AML-193 (cell line): ENCODE measurements around the gene CDK5.
A peak's percentile ranks its signal among the peaks of the same experiment; 100 is the strongest.
"Not testable (repeated sequence)": the region's sequence is repeated elsewhere in the genome, so short reads cannot be mapped to it uniquely, and the experiment has no call there.

ENCODE experiments used
- DNase-seq, 2 experiments: peaks; one replicate each; lab custom pipeline; 2025; lab: John Stamatoyannopoulos, UW

CDK5 gene

DNA sequence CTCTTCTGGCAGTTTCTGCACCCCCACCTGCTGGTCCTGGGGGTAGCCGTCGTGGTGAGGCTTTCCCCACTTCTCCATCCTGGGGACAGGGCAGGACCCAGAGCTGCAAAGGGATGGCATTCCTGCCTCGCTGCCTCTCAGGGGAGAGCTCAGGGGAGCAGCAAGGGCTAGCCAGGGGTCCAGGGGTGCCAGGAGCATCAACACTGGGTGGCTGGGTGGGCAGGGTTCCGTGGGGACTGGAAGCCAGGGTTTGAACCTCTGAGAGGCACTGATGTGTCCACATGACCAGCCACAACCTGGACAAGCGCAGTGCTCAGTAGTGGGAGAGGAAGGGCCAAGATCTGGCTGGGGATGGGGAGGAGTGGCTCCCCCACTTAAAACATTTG is 23.8 kb downstream of the CDK5 start:
- no peak for DNase-seq

DNA sequence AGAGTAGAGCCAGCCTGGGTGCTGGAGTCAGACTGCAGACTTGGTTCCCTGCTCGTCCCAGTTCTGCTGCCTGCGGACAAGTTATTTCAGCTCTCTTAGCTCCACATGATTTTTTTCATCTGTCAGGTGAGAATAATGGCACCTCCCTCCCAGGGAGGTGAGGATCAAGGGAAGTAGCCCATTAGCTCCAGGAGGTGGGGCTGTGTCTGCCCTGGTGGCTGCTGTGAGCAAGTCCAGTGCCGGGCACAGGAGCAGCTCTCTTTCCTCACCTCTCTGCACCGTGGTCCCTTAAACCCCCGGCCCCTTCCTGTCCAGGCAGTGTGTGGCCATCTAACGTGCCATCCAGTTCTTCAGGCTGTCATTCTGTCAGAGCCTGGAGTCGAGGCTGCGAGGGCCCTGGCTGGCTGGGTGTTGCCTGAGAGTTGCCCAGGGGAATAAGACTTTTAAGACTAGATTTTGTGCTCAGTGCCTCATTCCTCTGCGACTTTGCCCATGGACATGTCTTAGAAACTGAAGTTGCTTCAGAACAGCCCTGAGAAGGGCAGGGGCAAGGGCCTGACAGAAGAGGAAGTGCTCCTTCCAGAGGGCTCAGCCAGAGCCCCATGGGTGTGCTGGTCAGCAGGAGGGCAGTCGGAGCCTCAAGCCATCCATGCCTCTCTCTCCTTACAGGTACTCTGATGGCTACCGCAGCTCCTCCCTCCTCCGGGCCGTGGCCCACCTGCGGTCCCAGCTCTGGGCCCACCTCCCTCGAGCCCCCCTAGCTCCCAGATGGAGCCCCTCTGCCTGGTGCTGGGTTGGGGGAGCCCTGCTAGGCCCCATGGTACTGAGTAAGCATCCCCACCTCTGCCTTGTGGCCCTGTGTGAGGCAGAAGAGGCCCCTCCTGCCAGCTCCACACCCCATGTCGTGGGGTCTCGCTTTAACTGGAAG is 24.5 kb downstream of the CDK5 start:
- peak in 1 of 2 experiments; percentile 2 for DNase-seq

DNA sequence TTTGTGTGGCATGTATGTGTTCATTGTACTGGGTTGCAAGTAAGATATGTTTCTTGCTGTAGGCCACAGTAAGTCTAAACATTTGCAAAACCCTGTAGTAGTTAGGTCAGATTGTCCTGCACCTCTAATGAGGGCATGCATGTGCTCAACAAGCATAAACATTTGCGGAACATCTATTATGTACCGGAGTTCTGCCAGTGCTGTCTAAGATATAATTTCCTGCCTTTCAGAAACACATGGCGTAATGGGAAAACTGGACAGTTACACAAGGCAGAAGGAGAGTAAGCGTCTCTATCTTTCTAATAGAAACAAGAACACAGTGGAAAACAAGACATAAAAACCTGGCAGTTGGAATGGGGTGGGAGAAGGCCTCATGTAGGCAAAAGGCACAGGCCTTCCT is 26.7 kb downstream of the CDK5 start:
- no peak for DNase-seq

DNA sequence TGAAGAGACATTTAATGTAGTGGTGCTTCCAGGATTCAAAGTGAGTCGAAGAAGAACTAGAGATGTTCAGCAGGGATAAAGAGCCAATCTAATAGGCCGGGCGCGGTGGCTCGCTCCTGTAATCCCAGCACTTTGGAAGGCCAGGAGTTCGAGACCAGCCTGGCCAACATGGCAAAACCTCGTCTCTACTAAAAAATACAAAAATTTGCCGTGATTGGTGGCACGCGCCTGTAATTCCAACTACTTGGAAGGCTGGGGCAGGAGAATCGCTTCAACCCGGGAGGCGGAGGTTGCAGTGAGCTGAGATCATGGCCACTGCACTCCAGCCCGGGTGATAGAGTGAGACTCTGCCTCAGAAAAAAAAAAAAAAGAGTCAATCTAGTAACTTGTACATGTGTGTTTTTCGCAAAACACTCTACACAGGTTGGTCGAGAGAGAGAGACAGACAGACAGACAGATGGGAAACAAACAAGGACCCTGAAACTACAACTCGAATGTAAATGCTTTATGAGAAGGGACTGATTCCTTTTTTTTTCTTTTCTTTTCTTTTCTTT is 28.7 kb downstream of the CDK5 start:
- no peak for DNase-seq

DNA sequence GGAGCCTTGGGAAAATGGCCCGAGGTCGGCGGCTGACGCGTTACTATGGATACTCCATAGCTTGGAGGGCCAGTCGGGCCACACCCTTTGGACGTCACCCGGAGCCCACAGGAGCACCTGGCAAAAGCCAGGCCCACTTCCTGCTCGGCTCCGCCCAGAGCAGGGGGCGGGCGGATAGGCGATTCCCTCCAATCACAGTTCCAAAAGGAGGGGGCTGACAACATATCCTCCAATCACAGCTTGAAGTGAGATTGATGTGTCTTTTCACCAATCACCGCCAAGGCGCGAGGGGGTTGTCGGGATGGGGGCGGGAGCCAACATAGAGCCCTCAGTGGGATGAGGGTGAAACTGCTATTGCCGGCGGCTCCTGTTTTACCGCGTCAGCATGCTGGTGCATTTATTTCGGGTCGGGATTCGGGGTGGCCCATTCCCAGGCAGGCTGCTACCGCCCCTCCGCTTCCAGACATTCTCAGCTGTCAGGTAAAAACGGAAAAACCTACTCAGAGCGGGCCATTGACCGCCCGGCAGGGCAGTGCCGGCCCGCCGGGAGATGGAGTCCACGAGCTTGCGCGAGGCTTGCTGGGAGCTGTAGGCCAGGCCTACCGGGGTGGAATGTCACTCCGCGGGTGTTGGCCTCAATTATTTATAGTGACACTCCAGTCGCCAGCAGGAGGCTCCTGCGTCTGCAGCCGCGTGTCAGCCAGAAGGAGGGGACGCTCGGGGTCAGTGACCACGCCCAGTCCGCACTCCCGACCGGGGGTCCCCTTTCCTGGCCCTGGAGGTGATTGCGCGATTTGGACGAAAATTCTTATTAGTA is 29.4 kb downstream of the CDK5 start, which contains the start of gene ABCB8:
Gene ABCB8 (plus strand): TSS at position 320 of the 817 bp plus-strand sequence. CDS start 66 bp downstream, at position 386.
- peak; percentile 93 to 95 for DNase-seq

DNA sequence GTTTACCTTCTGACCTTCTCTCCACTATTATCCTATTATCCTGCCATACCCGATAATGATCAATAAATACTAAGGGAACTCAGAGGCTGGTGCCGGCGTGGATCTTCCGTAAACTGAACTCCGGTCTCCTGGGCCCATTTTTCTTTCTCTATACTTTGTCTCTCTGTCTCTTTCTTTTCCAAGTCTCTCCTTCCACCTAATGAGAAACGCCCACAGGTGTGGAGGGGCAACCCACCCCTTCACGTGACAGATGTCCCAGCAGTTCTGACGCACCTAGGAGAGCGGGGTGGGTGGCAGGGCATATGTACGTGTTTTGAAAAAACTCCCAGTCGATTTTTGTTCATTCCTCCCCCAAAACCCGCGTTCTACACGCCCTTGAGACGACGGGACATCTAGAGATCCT is 30.0 kb downstream of the CDK5 start:
- DNase-seq: not testable (repeated sequence)

DNA sequence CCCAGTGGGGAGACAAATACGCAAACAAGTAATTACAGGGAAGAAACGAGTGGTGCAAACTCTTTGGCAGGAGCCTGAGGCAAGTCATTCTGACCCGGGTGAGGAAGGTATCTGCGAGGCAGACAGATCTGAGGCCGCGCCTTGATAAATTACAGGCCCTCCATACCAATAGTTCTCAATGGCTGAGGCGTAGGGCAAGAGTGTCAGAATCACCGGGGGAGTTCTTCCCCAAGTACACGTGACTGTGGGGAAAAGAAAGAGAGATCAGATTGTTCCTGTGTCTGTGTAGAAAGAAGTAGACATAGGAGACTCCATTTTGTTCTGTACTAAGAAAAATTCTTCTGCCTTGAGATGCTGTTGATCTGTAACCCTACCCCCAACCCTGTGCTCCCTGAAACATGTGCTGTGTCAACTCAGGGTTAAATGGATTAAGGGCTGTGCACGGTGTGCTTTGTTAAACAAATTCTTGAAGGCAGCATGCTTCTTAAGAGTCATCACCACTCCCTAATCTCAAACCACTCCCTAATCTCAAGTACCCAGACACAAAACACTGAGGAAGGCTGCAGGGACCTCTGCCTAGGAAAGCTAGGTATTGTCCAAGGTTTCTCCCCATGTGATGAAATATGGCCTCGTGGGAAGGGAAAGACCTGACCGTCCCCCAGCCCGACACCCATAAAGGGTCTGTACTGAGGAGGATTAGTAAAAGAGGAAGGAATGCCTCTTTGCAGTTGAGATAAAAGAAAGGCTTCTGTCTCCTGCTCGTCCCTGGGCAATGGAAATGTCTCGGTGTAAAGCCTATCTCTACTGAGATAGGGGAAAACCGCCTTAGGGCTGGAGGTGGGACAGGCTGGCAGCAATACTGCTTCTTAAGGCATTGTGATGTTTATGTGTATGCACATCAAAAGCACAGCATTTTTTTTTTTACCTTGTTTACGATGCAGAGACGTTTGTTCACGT is 30.6 kb downstream of the CDK5 start:
- not testable (repeated sequence) for DNase-seq

DNA sequence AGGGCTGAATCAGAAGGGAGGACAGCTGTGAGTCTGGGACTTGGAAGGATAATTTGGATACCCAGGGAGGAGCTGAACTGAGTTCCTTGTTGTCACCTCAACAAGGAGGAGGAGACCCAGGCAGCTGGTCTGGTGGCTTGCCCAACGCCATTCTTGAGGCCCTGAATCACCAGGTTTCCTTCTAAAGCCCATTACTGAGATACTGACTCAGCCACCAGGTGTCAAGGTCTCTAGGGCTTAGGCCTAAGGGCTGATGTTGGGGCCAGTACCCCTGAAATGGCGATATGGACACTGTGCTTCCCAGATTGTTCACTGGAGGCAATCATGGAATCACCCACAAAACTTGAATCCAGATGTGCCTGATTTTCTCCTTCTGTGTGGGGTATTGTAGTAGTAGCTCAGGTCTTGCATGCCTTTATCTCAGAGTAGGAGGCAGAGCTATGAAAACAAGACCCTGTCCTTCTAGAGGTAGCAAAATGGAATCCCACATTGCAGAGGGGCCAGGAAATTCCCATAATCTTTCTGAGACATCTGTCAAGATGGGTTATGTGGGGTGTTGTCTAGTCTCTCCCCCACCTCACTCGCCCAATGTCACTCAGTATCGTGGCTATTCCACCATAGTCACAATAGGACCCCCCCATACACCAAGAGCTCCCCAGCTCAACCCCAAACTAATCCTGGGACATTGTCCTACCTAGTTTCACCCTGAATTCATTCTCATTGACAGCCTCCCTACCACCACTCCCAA is 31.6 kb downstream of the CDK5 start:
- no peak for DNase-seq

DNA sequence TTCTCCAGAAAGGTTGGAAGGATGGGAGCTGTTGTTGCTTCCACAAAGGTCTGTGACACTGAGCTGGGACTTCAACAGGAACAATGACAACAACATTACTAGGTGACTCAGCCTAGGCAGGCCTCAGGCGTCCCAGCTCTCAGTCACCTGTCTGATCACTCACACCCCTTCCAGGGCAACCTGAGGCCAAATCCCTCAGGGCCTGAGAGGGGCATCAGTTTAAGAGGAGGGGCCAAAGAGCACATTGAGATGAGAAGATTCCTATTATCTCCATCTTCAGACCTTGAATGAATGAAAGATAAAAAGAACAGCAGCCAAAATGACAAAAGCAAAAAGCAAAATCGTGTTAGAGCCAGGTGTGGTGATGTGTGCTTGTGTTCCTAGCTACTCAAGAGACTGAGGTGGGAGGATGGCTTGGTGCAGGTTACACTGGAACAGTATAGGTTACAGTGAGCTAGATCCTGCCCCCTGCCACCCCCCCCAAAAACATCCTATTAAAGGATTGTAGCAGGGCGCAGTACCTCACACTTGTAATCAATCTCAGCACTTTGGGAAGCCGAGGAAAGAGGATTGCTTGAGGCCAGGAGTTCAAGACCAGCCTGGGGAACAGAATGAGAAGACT is 33.2 kb downstream of the CDK5 start, which contains the start of gene ATG9B:
Gene ATG9B (minus strand): TSS at position 60 of the 622 bp plus-strand sequence. CDS start 71 bp downstream, outside the sequence.
- DNase-seq: no peak

DNA sequence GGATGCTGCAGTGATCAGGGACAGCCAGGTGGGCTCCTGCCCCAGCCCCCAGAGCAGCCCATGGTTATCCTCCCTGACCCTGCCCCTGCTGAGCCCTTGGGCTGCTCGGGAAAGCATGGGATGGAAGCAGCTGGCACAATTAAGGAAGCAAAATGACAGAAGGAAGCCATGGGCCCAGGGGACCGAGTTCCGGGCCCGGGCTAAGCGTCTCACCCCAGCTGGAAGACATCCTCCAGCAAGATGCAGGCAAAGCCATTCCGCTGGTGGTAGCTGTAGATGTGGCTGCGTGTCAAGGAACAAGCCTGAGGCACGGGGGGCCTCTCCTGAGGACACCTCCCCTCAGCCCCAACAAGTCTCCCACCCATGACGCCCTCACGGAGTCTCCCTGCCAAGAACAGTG is 34.5 kb downstream of the CDK5 start:
- DNase-seq: no peak

DNA sequence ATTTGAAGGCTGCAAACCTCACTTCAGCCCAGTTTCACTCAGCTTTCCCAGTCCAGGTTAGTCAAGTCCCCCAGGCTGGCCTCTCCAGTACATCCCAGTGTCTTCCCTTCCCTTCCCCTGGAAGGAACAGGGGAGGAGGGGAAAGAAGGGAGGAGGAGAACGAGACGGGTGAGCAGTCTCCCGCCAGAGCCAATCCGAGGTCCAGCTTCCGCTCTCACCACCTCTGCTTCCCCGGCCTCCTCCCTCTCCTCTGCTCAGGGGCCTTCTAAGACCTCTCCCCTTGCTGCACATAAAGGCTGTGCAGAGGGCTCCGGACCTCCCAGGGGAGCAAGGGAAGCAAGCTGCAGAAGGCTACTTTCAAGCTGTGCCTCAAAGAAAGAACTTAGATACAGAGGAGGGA is 37.5 kb downstream of the CDK5 start:
- no peak for DNase-seq

DNA sequence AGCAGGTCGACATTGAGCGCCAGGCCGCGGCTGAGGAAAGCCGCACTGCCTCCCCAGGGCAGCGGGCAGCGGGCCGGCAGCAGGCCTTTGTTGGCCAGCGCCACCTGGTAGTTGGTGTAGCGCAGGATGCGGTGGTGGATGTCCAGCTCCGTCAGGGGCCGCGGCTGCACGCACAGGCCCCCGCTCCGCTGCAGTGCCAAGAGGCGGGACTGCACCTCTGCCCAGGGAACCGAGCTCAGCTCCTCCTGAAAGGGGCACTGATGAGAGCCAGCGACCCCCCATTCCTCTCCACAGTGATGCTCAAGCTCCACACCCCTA is 38.6 kb downstream of the CDK5 start:
- no peak for DNase-seq

DNA sequence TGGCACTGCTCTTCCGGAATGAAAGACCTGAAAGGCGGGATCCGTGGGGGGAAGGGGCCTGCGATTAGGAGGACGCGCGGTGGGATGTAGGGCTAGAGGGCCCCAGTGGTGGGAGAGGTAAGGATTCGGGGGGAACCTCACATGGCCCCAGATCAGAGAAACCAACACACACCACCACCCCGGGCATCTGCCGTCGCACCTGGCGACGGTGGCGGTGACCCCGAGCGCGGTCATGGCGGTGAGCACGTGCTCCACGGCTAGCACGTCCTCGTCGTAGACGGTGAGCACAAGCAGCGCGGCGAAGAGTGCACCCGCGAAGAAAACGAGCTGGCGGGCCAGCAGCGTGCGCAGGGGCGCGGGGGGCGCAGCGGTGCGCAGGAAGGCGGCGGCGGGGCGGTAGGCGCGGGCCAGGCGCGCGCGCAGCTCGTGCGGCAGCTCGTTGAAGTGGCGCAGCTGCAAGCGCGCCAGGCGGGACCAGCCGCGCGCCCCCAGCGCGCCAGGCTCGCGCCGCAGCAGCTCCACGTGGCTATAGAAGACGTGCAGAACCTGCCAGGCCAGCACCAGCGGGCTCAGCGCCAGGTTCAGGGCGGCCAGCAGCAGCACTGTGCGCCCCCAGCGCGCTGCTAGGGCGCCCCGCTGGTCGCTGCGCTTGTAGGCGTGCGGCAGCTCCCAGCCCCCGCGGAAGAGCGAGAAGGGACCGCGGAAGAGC is 39.1 kb downstream of the CDK5 start:
- no peak for DNase-seq

DNA sequence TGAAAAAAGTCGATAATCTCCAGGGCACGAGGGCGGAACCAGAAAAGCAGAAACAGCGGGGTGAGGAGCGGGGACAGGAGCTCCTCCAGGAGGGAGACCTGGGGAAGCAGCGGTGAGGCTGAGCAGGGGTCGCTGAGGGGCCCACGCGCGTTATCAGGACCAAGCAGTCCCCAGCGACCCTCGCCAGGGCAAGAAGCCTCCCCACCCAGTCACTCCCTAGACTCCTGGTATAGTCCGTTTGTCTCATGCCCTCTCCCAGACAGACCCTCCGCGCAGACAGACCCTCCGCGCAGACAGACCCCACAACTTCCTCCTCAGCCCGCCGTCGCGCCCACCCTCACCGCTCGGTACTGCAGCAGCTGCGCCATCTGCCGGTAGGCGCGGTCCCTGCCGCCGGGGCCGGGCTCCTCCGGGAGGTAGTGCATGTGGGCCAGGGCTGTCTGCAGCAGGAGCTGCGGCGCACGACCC is 39.7 kb downstream of the CDK5 start:
- peak; percentile 7 to 50 for DNase-seq

DNA sequence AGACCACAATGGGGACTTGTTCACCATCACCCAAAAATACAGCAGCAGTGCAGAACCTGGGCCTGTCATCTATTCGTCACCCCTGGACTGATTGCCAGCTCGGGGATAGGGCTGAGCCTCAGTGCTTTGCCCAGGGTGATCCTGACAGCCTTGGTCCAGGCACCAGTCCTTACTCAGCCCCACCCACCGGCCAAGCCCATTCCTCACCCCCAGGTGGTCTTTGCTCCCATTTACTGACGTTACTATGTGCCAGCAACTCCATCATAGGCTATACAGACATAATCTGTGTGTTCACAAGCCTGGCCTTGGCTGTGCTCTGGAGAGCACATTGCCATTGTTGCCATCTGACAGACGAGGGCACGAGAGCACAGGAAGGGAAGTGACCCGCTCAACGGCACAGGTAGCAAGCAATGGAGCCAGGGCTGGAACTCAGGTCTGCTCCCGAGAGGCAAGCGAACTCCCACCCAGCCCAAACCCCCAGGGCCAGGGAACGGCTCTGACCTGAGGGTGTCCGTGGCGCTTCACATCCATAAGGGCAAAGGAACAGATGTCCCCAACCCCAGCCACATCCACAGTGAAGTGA is 40.2 kb downstream of the CDK5 start:
- no peak for DNase-seq

DNA sequence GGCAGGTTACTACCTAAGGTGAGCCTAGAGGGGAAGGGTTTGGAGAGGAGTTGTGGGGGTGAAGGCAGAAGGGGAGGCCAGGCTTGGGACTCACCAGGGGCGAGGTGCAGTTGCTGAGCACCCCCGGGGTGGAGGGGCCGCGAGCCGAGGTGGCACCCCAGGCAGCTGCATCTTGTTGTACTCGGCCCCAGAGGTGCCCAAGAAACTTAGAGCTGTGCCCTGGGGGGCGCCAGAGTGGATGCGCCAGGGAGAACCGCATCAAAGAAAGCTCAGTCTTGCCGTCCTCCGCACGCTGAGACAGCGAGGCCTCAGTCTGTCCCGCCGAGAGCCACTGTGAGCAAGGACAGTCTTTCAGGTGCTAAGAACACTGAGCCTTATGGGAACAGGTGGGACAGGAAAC is 40.8 kb downstream of the CDK5 start:
- no peak for DNase-seq

DNA sequence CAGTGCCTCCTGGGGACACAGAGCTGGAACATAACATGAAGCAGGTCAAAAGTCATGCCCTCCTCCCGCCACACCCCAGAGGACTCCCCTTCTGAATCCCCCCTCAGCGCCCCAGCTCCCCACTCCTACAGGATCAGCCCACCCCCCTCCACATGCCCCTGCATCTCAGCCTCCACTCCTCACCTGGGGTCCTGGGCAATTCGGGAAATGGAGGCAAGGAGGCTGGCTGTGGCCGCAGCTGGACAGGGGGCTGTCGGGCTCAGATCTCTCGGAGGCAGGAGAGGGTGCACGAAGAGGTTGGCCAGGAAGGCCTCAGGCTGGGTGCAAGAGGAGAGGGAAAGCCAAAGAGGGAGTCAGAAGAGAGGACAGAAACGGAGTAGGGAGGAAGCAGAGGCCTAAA is 41.2 kb downstream of the CDK5 start:
- no peak for DNase-seq

DNA sequence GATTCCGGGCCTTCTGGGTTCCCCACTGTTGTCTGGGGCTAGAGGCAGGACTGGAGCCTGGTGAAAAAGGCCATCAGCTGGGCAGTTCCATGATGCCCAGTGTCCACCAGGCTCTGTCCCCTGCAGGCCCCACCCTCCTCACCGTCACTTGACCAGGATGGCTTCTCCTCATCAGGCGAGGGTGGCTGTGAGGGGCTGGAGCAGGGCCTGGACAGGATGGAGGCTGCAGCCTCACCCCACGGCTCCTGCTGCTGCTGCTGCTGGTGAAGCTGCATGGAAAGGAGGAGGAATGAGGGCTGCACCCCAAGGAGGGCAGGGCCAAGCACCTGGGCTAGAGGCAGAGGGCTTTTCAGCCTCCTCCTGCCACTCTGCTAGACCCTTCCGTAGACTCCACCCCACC is 41.7 kb downstream of the CDK5 start:
- DNase-seq: no peak

DNA sequence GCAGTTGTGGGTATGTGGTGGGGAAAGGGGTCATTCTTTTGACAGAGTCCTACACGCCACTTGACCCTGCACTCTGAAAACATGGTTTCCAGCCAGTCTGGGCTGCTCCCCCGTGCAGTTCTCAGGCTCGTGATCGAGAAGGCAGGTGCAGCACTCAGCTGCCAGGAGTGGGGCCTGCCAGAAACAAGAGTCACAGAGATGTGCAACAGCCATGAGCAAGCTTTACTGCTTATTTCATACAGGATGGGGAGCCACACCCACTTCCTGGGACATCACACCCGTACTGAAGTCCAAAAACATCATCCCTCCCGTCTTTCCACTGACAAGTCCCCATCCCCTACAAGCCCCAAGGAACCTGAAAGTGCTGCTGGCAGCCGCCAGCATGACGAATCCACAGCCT is 42.7 kb downstream of the CDK5 start:
- DNase-seq: no peak
